ENCODE data around the gene ITFG2.

DNA sequence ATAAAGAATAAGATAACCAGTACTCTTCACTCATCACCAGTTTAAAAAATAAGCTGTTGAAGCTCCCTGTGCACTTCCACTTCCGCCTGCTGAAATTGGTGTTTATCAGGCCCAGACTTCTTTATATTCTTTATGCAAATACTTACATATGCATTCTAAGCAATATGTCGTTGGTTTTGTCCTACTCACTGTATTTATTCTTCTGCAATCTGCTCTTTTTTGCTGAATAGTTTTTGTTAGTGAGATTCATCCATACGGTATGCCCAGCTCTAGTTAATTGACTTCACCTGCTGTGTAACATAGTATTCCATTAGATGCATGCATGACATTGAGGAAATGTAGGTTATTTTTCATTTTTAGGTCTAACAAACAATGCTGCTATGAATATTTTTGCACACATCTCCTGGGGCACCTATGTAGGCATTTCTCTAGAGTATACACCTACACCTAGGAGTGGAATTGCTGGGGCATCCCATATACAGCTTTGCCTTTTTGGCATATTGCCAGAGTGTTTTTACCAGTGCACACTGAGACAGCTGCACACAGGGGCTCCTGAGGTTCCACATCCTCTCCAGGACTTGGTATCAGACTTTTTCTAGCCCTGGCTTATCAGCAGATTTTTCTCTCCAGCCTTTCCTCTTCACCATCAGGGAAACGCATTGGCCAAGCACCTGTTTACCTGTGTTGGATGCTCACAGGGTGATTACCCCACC lies 23.4 kb downstream of the ITFG2 start:
- no peak for TF ChIP-seq EZH2 (IDR thresholded peaks at IDR 0.05; ENCODE audit: insufficient read depth, poor library complexity, severe bottlenecking)
- no peak for TF ChIP-seq EZH2phosphoT487 (IDR thresholded peaks at IDR 0.05; ENCODE audit: insufficient read depth, low read depth)

All from GM23248 (cell line).